ENCODE data around the gene CCDC85B.

GRCh38 chr11:65884716-65885092 lies 5.8 kb upstream of the CCDC85B start:
- TF ChIP-seq CTCF (IDR thresholded peaks at IDR 0.05), result peak; percentile 95 to 98 (median 98)
- no peak for TF ChIP-seq POLR2A (IDR thresholded peaks at IDR 0.05)

Measured in testis (tissue), 2 donors.